Measurements from ENCODE around the gene YTHDF1. TPM values are rescaled to one million over a fixed set of nuclear protein-coding genes. Genes with fewer than 3 reads are reported as not detected.
A peak's percentile ranks its signal among the peaks of the same experiment; 100 is the strongest.

The YTHDF1 gene
- total RNA-seq, 1 donor from 2014 or later, result 32.6 TPM

DNA sequence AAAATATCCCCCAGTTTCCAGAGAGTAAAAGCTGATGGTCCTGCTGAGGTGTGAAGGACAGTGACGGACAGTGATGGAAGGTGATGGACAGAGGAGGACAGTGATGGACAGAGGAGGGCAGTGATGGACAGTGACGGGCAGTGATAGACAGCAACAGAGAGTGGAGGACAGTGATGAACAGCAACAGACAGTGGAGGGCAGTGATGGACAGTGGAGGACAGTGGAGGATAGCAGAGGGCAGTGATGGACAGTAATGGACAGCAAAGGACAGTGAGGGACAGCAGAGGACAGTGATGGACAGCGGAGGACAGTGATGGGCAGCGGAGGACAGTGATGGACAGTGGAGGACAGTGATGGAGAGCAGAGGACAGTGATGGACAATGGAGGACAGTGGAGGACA lies 41.0 kb upstream of the YTHDF1 start:
- POLR2A ChIA-PET, result no interaction called here
- no peaks in the 10 kb centered on the region for H3K36me3 Mint-ChIP-seq (ENCODE audit: low read depth)
- peaks cover 12% of the 10 kb centered on the region for H3K4me1 Mint-ChIP-seq
- no peaks in the 10 kb centered on the region for H3K9me3 Mint-ChIP-seq
- DNase-seq (no peak), ATAC-seq (ENCODE audit: low read depth) (no peak)
- intact Hi-C loops (cut with micrococcal nuclease), result loop anchor here (10.0 kb wide), 1 partner anchor 202 kb away; no protein-coding TSS in a partner anchor
- H3K27ac Mint-ChIP-seq, result no peak overlapping the region
- H3K27me3 Mint-ChIP-seq, result peaks cover 29% of the 10 kb centered on the region
- CTCF ChIA-PET, result interaction anchor here (0.9 kb wide), 1 partner anchor 34 kb away, joined by 3 read pairs; no protein-coding TSS in a partner anchor
- H3K4me3 Mint-ChIP-seq, result no peak overlapping the region
- TF ChIP-seq, protein P1, sequence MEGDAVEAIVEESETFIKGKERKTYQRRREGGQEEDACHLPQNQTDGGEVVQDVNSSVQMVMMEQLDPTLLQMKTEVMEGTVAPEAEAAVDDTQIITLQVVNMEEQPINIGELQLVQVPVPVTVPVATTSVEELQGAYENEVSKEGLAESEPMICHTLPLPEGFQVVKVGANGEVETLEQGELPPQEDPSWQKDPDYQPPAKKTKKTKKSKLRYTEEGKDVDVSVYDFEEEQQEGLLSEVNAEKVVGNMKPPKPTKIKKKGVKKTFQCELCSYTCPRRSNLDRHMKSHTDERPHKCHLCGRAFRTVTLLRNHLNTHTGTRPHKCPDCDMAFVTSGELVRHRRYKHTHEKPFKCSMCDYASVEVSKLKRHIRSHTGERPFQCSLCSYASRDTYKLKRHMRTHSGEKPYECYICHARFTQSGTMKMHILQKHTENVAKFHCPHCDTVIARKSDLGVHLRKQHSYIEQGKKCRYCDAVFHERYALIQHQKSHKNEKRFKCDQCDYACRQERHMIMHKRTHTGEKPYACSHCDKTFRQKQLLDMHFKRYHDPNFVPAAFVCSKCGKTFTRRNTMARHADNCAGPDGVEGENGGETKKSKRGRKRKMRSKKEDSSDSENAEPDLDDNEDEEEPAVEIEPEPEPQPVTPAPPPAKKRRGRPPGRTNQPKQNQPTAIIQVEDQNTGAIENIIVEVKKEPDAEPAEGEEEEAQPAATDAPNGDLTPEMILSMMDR (IDR thresholded peaks at IDR 0.05), result no peak

- Mint-ChIP-seq H3K4me3 (no peak overlapping the region), H3K27ac (no peak overlapping the region), H3K4me1 (peaks cover 14% of the 10 kb centered on the region), H3K36me3 (ENCODE audit: low read depth) (no peaks in the 10 kb centered on the region), H3K27me3 (peaks cover 33% of the 10 kb centered on the region), H3K9me3 (no peaks in the 10 kb centered on the region)
- DNase-seq (no peak), ATAC-seq (ENCODE audit: low read depth) (no peak)
- intact Hi-C loops (cut with micrococcal nuclease), result loop anchor here (10.0 kb wide), 1 partner anchor 201 kb away; no protein-coding TSS in a partner anchor
- TF ChIP-seq, protein P1 (IDR thresholded peaks at IDR 0.05), result no peak
- CTCF ChIA-PET, result interaction anchor here (0.9 kb wide), 1 partner anchor 33 kb away, joined by 3 read pairs; no protein-coding TSS in a partner anchor
- POLR2A ChIA-PET, result no interaction called here
These were observed 40.2 kb upstream of the YTHDF1 start for GRCh38 chr20:63255931-63256704.

- ChIA-PET CTCF (no interaction called here), POLR2A (no interaction called here)
- Mint-ChIP-seq H3K4me3 (no peak overlapping the region), H3K27ac (no peak overlapping the region), H3K36me3 (ENCODE audit: low read depth) (no peaks in the 10 kb centered on the region), H3K27me3 (peaks cover 36% of the 10 kb centered on the region), H3K9me3 (no peaks in the 10 kb centered on the region), H3K4me1 (peaks cover 14% of the 10 kb centered on the region)
- ATAC-seq (ENCODE audit: low read depth) (no peak), DNase-seq (no peak)
- intact Hi-C loops (cut with micrococcal nuclease), result loop anchor here (5.0 to 10.0 kb wide), 2 partner anchors 72 to 200 kb away; no protein-coding TSS in a partner anchor
- TF ChIP-seq, protein P1 (IDR thresholded peaks at IDR 0.05), result no peak
These were observed 38.9 kb upstream of the YTHDF1 start for GRCh38 chr20:63254606-63255384.

GRCh38 chr20:63254232-63254605 lies 38.3 kb upstream of the YTHDF1 start, which contains the start of gene NKAIN4:
TSS of gene NKAIN4 (minus strand) at chr20:63254463. CDS start at chr20:63254450, 13 bp downstream.
- intact Hi-C loops (cut with micrococcal nuclease), result loop anchor here (5.0 to 10.0 kb wide), 2 partner anchors 72 to 199 kb away; no protein-coding TSS in a partner anchor
- POLR2A ChIA-PET, result no interaction called here
- CTCF ChIA-PET, result no interaction called here
- no peak within 1 kb of the TSS for H3K27ac Mint-ChIP-seq
- TF ChIP-seq, protein P1 (IDR thresholded peaks at IDR 0.05), result no peak
- H3K4me3 Mint-ChIP-seq, result peak within 1 kb of the TSS; percentile 64
- peaks cover 39% of the 10 kb centered on the region for H3K27me3 Mint-ChIP-seq
- no peaks in the 10 kb centered on the region for H3K9me3 Mint-ChIP-seq
- ATAC-seq (ENCODE audit: low read depth), result no peak
- H3K4me1 Mint-ChIP-seq, result peaks cover 14% of the 10 kb centered on the region
- no peak for DNase-seq
- no peaks in the 10 kb centered on the region for H3K36me3 Mint-ChIP-seq (ENCODE audit: low read depth)

Data from activated B cell treated with CpG ODN at 0.5 μM for 24 hours (primary cell).